GM12878 (cell line): ENCODE data around the gene PPM1A. TPM values are rescaled to one million over a fixed set of nuclear protein-coding genes. Genes with fewer than 3 reads are reported as not detected.

ENCODE experiments used
- FOXM1 ChIP-seq: IDR thresholded peaks from 2 replicates; pipeline ENCODE4 v1.6.1; 2012; ENCODE audit warnings: low read depth, mild to moderate bottlenecking, inconsistent platforms, low read length, moderate library complexity
- IRF4 ChIP-seq: IDR thresholded peaks from 2 replicates; pipeline ENCODE4 v1.6.1; 2011; ENCODE audit warnings: low read depth, low read length
- JUNB ChIP-seq: IDR thresholded peaks from 2 replicates; pipeline ENCODE4 v1.6.1; 2016; ENCODE audit warnings: antibody characterized with exemption, mild to moderate bottlenecking
- JUND ChIP-seq: IDR thresholded peaks from 2 replicates; pipeline ENCODE4 v1.6.1; 2012; ENCODE audit warnings: low read depth, mild to moderate bottlenecking, low read length, improper control_type of control experiment, moderate library complexity
- KAT2A ChIP-seq: conservative IDR thresholded peaks from 2 replicates; pipeline ENCODE4 v1.6.1; 2011; ENCODE audit warnings: low read depth, low read length; ENCODE audit not compliant: control insufficient read depth
- MTA2 ChIP-seq: fragments of 450-650 bp; IDR thresholded peaks from 2 replicates; pipeline ENCODE4 v1.6.1; 2016; ENCODE audit warnings: low read depth, mild to moderate bottlenecking, moderate library complexity
- NFXL1 ChIP-seq: fragments of 450-650 bp; IDR thresholded peaks from 2 replicates; pipeline ENCODE4 v1.6.1; 2017; ENCODE audit warnings: antibody characterized with exemption, mild to moderate bottlenecking, borderline replicate concordance
- NFYB ChIP-seq: IDR thresholded peaks from 2 replicates; pipeline ENCODE4 v1.6.1; 2011; ENCODE audit warnings: low read depth, mild to moderate bottlenecking, low read length, improper control_type of control experiment, moderate library complexity; ENCODE audit not compliant: insufficient read depth
- PML ChIP-seq: IDR thresholded peaks from 2 replicates; pipeline ENCODE4 v1.6.1; 2012; ENCODE audit warnings: low read length, inconsistent platforms
- POLR2A ChIP-seq: IDR thresholded peaks from 2 replicates; pipeline ENCODE4 v1.6.1; 2011; ENCODE audit warnings: low read depth, mild to moderate bottlenecking, low read length
- SPI1 ChIP-seq: IDR thresholded peaks from 2 replicates; pipeline ENCODE4 v1.6.1; 2011; ENCODE audit warnings: low read depth, mild to moderate bottlenecking, low read length, moderate library complexity, borderline replicate concordance; ENCODE audit not compliant: insufficient read depth
- SREBF2 ChIP-seq: IDR thresholded peaks from 2 replicates; pipeline ENCODE4 v1.6.1; 2012; ENCODE audit warnings: mild to moderate bottlenecking, low read length
- STAT1 ChIP-seq: fragments of 450-650 bp; conservative IDR thresholded peaks from 2 replicates; pipeline ENCODE4 v1.6.1; 2014; ENCODE audit warnings: antibody characterized with exemption, mild to moderate bottlenecking
- TCF12 ChIP-seq: IDR thresholded peaks from 2 replicates; pipeline ENCODE4 v1.6.1; 2011; ENCODE audit warnings: low read depth, mild to moderate bottlenecking, low read length
- YBX1 ChIP-seq: fragments of 450-650 bp; IDR thresholded peaks from 2 replicates; pipeline ENCODE4 v1.6.1; 2016; ENCODE audit warnings: antibody characterized with exemption
- polyA plus RNA-seq, 11 experiments: library from polyadenylated mRNA; depleted of rRNA in 4 of 11; unstranded in 6 of 11; stranded (reverse) in 5 of 11; fragments of >200 nt; fragmentation: Nextera tagmentation in 4 of 11; fragmentation: Illumina TruSeq in 1 of 11; extraction: Ambion mirVana in 4 of 11; extraction: Trizol in 1 of 11; gene quantifications; 1 replicate in 1 of 11; 2 replicates in 10 of 11; pipeline versions ENCODE4 v1.2.1 to v1.2.3, GENCODE V29; 2011 to 2016; ENCODE audit warnings: inconsistent platforms in 2 of 11, missing spikeins in 2 of 11, low read depth in 1 of 11
- total RNA-seq, 4 experiments: library from RNA; depleted of rRNA in 3 of 4; stranded (reverse); fragments of >200 nt in 3 of 4; fragmentation: Illumina TruSeq in 1 of 4; extraction: Trizol in 1 of 4; gene quantifications; 2 replicates each; pipeline versions ENCODE4 v1.2.1 to v1.2.3, GENCODE V29; 2013 to 2021
- TF ChIP-seq, protein P1 (sequence below): IDR thresholded peaks from 2 replicates; pipeline ENCODE4 v1.6.1; 2011; ENCODE audit warnings: low read depth, mild to moderate bottlenecking, low read length, moderate library complexity, borderline replicate concordance; ENCODE audit errors: extremely low read depth
- TF ChIP-seq, protein P2 (sequence below): fragments of 450-650 bp; IDR thresholded peaks from 2 replicates; pipeline ENCODE4 v1.6.1; 2018; ENCODE audit warnings: borderline replicate concordance, mild to moderate bottlenecking; ENCODE audit not compliant: partially characterized antibody
- TF ChIP-seq, protein P3 (sequence below): fragments of 450-650 bp; IDR thresholded peaks from 2 replicates; pipeline ENCODE4 v1.6.1; 2014; ENCODE audit warnings: mild to moderate bottlenecking
- TF ChIP-seq, protein P4 (sequence below): fragments of 450-650 bp; IDR thresholded peaks from 2 replicates; pipeline ENCODE4 v1.6.1; 2016; ENCODE audit warnings: mild to moderate bottlenecking, moderate library complexity, borderline replicate concordance
- TF ChIP-seq, protein P5 (sequence below): fragments of 450-650 bp; IDR thresholded peaks from 2 replicates; pipeline ENCODE4 v1.6.1; 2017; ENCODE audit warnings: low read depth, mild to moderate bottlenecking, moderate library complexity

The PPM1A gene
- total and polyA plus RNA-seq, 10 of the 15 experiments (the other 5 are each of a cell fraction or from before 2014, with no cell fraction given): 16.8 to 124 (median 47.0) TPM

DNA sequence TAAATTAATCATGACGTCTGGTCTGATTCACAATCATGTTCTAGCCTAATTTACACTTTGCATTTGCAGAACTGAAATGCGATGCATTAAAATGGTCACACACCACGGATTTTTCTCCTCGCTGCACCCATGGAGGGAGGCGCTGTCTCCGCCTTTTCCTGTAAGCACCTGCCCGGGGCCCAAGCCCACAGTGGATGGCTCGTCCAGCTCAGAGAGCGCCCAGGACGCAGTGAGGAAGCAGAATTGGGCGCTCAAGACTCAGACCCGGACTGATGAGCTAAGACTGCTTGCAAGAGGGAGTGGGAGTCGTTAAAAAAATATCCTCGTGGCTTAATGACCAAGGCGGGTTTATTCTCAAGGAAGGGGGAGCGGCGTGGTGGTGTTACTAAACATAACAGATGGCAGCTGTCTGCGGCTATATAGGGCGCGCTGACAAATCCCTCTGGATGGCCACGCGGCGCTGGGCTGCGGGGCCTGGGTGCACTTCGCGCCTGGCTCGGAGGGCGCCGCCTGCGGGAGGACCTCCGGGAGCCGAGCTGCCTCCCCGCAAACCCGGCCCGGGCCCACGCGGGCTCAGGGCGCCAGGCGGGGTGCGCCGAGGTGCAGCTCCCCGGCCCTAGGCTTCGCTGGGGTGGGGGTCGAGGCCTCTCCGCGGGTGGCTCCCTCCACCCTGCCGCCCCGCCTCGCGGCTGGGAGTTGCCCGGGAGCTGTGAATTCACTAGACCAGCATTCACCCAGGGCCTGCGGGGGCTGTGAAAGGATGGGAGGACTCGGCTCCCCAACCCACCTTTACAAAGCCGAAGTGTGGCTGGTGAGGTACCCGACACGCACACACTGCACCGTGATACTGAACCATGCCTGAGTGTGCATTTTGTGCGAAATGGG lies 78.7 kb downstream of the PPM1A start (continued):
- TF ChIP-seq, protein P1, sequence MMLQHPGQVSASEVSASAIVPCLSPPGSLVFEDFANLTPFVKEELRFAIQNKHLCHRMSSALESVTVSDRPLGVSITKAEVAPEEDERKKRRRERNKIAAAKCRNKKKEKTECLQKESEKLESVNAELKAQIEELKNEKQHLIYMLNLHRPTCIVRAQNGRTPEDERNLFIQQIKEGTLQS: no peak
- TF ChIP-seq, protein P2, sequence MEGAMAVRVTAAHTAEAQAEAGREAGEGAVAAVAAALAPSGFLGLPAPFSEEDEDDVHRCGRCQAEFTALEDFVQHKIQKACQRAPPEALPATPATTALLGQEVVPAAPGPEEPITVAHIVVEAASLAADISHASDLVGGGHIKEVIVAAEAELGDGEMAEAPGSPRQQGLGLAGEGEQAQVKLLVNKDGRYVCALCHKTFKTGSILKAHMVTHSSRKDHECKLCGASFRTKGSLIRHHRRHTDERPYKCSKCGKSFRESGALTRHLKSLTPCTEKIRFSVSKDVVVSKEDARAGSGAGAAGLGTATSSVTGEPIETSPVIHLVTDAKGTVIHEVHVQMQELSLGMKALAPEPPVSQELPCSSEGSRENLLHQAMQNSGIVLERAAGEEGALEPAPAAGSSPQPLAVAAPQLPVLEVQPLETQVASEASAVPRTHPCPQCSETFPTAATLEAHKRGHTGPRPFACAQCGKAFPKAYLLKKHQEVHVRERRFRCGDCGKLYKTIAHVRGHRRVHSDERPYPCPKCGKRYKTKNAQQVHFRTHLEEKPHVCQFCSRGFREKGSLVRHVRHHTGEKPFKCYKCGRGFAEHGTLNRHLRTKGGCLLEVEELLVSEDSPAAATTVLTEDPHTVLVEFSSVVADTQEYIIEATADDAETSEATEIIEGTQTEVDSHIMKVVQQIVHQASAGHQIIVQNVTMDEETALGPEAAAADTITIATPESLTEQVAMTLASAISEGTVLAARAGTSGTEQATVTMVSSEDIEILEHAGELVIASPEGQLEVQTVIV: no peak
- no peak for TF ChIP-seq YBX1
- TF ChIP-seq JUNB: no peak
- TF ChIP-seq JUND: no peak
- TF ChIP-seq PML: no peak
- no peak for TF ChIP-seq IRF4
- TF ChIP-seq SPI1: peak; percentile 70; the same call in 1 of the 2 replicates
- peak; percentile 82 for TF ChIP-seq POLR2A
- TF ChIP-seq STAT1: no peak
- TF ChIP-seq, protein P3, sequence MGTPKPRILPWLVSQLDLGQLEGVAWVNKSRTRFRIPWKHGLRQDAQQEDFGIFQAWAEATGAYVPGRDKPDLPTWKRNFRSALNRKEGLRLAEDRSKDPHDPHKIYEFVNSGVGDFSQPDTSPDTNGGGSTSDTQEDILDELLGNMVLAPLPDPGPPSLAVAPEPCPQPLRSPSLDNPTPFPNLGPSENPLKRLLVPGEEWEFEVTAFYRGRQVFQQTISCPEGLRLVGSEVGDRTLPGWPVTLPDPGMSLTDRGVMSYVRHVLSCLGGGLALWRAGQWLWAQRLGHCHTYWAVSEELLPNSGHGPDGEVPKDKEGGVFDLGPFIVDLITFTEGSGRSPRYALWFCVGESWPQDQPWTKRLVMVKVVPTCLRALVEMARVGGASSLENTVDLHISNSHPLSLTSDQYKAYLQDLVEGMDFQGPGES: no peak
- peak; percentile 66; the same call in 1 of the 2 replicates for TF ChIP-seq MTA2
- TF ChIP-seq TCF12: 0 out of 2 replicates have a peak, but pooled peaks have one; percentile 8
- TF ChIP-seq NFXL1: 0 out of 2 replicates have a peak, but pooled peaks have one; percentile 54
- TF ChIP-seq NFYB: no peak
- TF ChIP-seq KAT2A: no peak
- TF ChIP-seq, protein P4, sequence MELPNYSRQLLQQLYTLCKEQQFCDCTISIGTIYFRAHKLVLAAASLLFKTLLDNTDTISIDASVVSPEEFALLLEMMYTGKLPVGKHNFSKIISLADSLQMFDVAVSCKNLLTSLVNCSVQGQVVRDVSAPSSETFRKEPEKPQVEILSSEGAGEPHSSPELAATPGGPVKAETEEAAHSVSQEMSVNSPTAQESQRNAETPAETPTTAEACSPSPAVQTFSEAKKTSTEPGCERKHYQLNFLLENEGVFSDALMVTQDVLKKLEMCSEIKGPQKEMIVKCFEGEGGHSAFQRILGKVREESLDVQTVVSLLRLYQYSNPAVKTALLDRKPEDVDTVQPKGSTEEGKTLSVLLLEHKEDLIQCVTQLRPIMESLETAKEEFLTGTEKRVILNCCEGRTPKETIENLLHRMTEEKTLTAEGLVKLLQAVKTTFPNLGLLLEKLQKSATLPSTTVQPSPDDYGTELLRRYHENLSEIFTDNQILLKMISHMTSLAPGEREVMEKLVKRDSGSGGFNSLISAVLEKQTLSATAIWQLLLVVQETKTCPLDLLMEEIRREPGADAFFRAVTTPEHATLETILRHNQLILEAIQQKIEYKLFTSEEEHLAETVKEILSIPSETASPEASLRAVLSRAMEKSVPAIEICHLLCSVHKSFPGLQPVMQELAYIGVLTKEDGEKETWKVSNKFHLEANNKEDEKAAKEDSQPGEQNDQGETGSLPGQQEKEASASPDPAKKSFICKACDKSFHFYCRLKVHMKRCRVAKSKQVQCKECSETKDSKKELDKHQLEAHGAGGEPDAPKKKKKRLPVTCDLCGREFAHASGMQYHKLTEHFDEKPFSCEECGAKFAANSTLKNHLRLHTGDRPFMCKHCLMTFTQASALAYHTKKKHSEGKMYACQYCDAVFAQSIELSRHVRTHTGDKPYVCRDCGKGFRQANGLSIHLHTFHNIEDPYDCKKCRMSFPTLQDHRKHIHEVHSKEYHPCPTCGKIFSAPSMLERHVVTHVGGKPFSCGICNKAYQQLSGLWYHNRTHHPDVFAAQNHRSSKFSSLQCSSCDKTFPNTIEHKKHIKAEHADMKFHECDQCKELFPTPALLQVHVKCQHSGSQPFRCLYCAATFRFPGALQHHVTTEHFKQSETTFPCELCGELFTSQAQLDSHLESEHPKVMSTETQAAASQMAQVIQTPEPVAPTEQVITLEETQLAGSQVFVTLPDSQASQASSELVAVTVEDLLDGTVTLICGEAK: peak; percentile 32; the same call in 1 of the 2 replicates
- 0 out of 2 replicates have a peak, but pooled peaks have one; percentile 16 for TF ChIP-seq FOXM1
- TF ChIP-seq SREBF2: no peak
- TF ChIP-seq, protein P5, sequence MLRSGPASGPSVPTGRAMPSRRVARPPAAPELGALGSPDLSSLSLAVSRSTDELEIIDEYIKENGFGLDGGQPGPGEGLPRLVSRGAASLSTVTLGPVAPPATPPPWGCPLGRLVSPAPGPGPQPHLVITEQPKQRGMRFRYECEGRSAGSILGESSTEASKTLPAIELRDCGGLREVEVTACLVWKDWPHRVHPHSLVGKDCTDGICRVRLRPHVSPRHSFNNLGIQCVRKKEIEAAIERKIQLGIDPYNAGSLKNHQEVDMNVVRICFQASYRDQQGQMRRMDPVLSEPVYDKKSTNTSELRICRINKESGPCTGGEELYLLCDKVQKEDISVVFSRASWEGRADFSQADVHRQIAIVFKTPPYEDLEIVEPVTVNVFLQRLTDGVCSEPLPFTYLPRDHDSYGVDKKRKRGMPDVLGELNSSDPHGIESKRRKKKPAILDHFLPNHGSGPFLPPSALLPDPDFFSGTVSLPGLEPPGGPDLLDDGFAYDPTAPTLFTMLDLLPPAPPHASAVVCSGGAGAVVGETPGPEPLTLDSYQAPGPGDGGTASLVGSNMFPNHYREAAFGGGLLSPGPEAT: peak; percentile 70
